ENCODE results near the gene PARD6G. TPM values are rescaled to one million over a fixed set of nuclear protein-coding genes. Genes with fewer than 3 reads are reported as not detected.

The PARD6G gene
- total and polyA plus RNA-seq, 10 of the 15 experiments (the other 5 are each of a cell fraction or from before 2014, with no cell fraction given) = 0.20 to 2.0 (median 0.60) TPM

GRCh38 chr18:80232710-80233109, 14.6 kb downstream of the PARD6G start:
- no peak for ATAC-seq
- Histone ChIP-seq H3K4me2 (ENCODE audit: control insufficient read depth, insufficient read depth) (no peak overlapping the region), H3K27ac (ENCODE audit: control insufficient read depth, insufficient read depth) (no peak overlapping the region), H2AFZ (ENCODE audit: control insufficient read depth, low read depth, low read length) (no peak overlapping the region), H3K79me2 (ENCODE audit: control insufficient read depth, insufficient read depth, low read length) (no peaks in the 10 kb centered on the region), H3K36me3 (ENCODE audit: control insufficient read depth in 2 of 2, insufficient read depth in 2 of 2, low read length in 1 of 2) (no peaks in the 10 kb centered on the region), H4K20me1 (ENCODE audit: control insufficient read depth, insufficient read depth) (no peaks in the 10 kb centered on the region), H3K9me3 (replicated peaks; ENCODE audit: control insufficient read depth, insufficient read depth, low read length) (no peaks in the 10 kb centered on the region; the same call in 2 of the 3 replicates), H3K9ac (ENCODE audit: control insufficient read depth, insufficient read depth, low read length) (no peak overlapping the region), H3K4me1 (ENCODE audit: control insufficient read depth, insufficient read depth, low read length) (no peaks in the 10 kb centered on the region), H3K4me3 (no peak overlapping the region), H3K27me3 (replicated peaks in 1 of 2; ENCODE audit: control insufficient read depth in 2 of 2, insufficient read depth in 2 of 2, low read length in 1 of 2) (0 out of 4 replicates have a peak, but pooled peaks cover 0 to 2% of the 10 kb centered on the region in 2 experiments)
- in situ Hi-C loops (cut with MboI) (no loop called here), intact Hi-C loops (cut with micrococcal nuclease; ENCODE audit: unreplicated experiment) (no loop called here)
- no TSS peak for BruUV-seq (replicated peaks)
- WGBS (ENCODE audit: insufficient coverage, insufficient replicate concordance, low lambda C conversion rate, missing lambda C conversion rate) = 10% methylated on average over 4 of the region's 4 CpGs
- TF ChIP-seq ATF3 (IDR thresholded peaks at IDR 0.05; ENCODE audit: borderline replicate concordance, extremely low read depth, low read depth, low read length) (no peak), CBFB (IDR thresholded peaks at IDR 0.05; ENCODE audit: low read depth) (no peak), NR2F1 (conservative IDR thresholded peaks at IDR 0.05) (no peak), PML (IDR thresholded peaks at IDR 0.05; ENCODE audit: low read length) (no peak), ZNF274 (IDR thresholded peaks at IDR 0.05; ENCODE audit: insufficient read depth, insufficient read length) (no peak), YY1 (IDR thresholded peaks at IDR 0.05; ENCODE audit: low read depth, low read length) (no peak), NFYB (IDR thresholded peaks at IDR 0.05; ENCODE audit: insufficient read depth, low read depth, low read length) (no peak), HDAC6 (IDR thresholded peaks at IDR 0.05; ENCODE audit: unreplicated experiment) (no peak), SPI1 (IDR thresholded peaks at IDR 0.05; ENCODE audit: borderline replicate concordance, insufficient read depth, low read depth, low read length) (no peak), SREBF1 (IDR thresholded peaks at IDR 0.05; ENCODE audit: low read length) (no peak), FOXK2 (IDR thresholded peaks at IDR 0.05) (no peak), CUX1 (IDR thresholded peaks at IDR 0.05; ENCODE audit: insufficient replicate concordance, low read depth, low read length) (no peak), HCFC1 (IDR thresholded peaks at IDR 0.05; ENCODE audit: low read length) (no peak), MEF2B (IDR thresholded peaks at IDR 0.05; ENCODE audit: partially characterized antibody, poor library complexity, severe bottlenecking) (no peak), JUNB (IDR thresholded peaks at IDR 0.05) (no peak), RBBP5 (conservative IDR thresholded peaks at IDR 0.05) (no peak), CREM (IDR thresholded peaks at IDR 0.05; ENCODE audit: low read depth) (no peak), GABPA (IDR thresholded peaks at IDR 0.05; ENCODE audit: low read depth) (no peak), BACH1 (IDR thresholded peaks at IDR 0.05; ENCODE audit: borderline replicate concordance) (no peak), ZNF622 (IDR thresholded peaks at IDR 0.05) (no peak)
- no peak for DNase-seq (ENCODE audit: low read depth, low spot score)
- ChIA-PET SMC1A (ENCODE audit: uncharacterized antibody, unreplicated experiment) (interaction anchor here (1.0 kb wide), 1 partner anchor 51 kb away, joined by 3 read pairs; no protein-coding TSS in a partner anchor), POLR2A (no interaction called here), RAD21 (ENCODE audit: unreplicated experiment) (no interaction called here), CTCF (no interaction called here)
- no peak for FAIRE-seq

Data from GM12878 (cell line).